DND-41 (cell line): Measurements from ENCODE around the gene BCL2L11.

ENCODE experiments used
- ATAC-seq: fragments of 200-7000 bp; cut with Tn5 transposase; 3 replicates; pipeline ENCODE4 v1.9.1; 2021; ENCODE audit warnings: low read depth; ENCODE audit not compliant: insufficient read depth
- DNase-seq: peaks from one replicate; pipeline ENCODE4 v3.0.0-alpha.2; 2020
- H2AFZ ChIP-seq: 2 replicates; pipeline ENCODE4 v1.6.0; 2012; ENCODE audit warnings: low read depth, low read length
- H3K27ac ChIP-seq: 2 replicates; pipeline ENCODE4 v1.5.1; 2012; ENCODE audit warnings: low read length, inconsistent platforms
- H3K27me3 ChIP-seq: fragments of 200-600 bp; sonication (generic); 2 replicates; pipeline ENCODE4 v1.6.0; 2012; ENCODE audit warnings: low read length, mild to moderate bottlenecking, inconsistent platforms; ENCODE audit not compliant: insufficient read depth, poor library complexity
- H3K36me3 ChIP-seq: 2 replicates; pipeline ENCODE4 v1.5.1; 2012; ENCODE audit warnings: low read length, inconsistent platforms; ENCODE audit not compliant: insufficient read depth
- H3K4me1 ChIP-seq: 2 replicates; pipeline ENCODE4 v1.5.1; 2012; ENCODE audit warnings: mild to moderate bottlenecking, low read length; ENCODE audit not compliant: insufficient read depth
- H3K4me2 ChIP-seq: 2 replicates; pipeline ENCODE4 v1.6.0; 2012; ENCODE audit warnings: mild to moderate bottlenecking, moderate library complexity, low read length, inconsistent platforms; ENCODE audit not compliant: insufficient read depth
- H3K4me3 ChIP-seq, 2 experiments: fragments of 200-600 bp in 1 of 2; shearing (Covaris generic) in 1 of 2; 2 replicates each; pipeline ENCODE4 v1.5.1; 2012 to 2016; ENCODE audit warnings: inconsistent platforms in 2 of 2, low read length in 2 of 2, mild to moderate bottlenecking in 2 of 2, low read depth in 1 of 2, moderate library complexity in 1 of 2
- H3K79me2 ChIP-seq: 2 replicates; pipeline ENCODE4 v1.6.0; 2012; ENCODE audit warnings: low read length, inconsistent platforms; ENCODE audit not compliant: insufficient read depth
- H3K9ac ChIP-seq: 2 replicates; pipeline ENCODE4 v1.6.0; 2012; ENCODE audit warnings: low read depth, mild to moderate bottlenecking, inconsistent platforms, low read length, moderate library complexity
- H3K9me3 ChIP-seq: 2 replicates; pipeline ENCODE4 v1.5.1; 2012; ENCODE audit warnings: low read length, moderate library complexity, mild to moderate bottlenecking, inconsistent platforms; ENCODE audit not compliant: insufficient read depth, severe bottlenecking
- H4K20me1 ChIP-seq: 2 replicates; pipeline ENCODE4 v1.6.0; 2012; ENCODE audit warnings: low read length; ENCODE audit not compliant: insufficient read depth
- EZH2 ChIP-seq: IDR thresholded peaks from 3 replicates; pipeline ENCODE4 v1.6.1; 2012; ENCODE audit warnings: borderline replicate concordance, low read depth, mild to moderate bottlenecking, moderate library complexity, low read length, inconsistent platforms; ENCODE audit not compliant: severe bottlenecking
- TF ChIP-seq, protein P1 (sequence below): IDR thresholded peaks from 2 replicates; pipeline ENCODE4 v1.5.1; 2012; ENCODE audit warnings: borderline replicate concordance, low read length, moderate library complexity, mild to moderate bottlenecking; ENCODE audit not compliant: poor library complexity, severe bottlenecking; ENCODE audit errors: extremely low read depth

BCL2L11 gene

DNA sequence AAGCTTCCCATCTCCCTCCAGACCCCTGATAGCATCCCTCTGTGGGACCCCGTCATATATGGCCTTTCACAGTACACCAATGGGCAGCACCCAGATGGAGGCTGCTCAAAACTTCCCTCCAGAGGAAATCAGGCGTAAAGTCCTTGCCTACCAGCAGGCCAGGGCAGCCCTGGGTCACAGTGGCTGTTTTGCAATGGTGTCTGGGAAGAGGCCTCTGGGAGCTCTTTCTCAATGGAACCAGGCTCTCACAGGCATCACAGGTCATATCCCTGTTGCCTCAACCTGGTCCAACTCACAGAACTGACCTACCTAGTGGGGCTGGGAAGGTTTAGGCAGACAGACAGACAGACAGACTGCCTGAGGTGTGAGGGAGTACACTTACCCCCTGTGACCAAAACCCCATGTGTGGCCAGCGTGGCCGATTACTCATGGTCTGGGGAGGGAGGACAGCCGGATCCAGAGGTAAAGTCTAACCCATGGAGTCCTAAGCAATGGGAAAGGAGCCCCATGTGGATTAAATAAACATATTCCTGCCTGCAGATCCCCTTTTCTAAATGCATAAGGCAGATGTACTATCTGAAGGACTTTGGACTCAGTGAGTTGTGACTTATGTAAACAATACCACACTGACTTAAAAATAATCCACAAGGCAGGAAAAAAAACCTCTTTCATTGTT, 58.2 kb downstream of the BCL2L11 start:
- Histone ChIP-seq H3K79me2 (no peaks in the 10 kb centered on the region), H3K27ac (no peak overlapping the region), H4K20me1 (no peaks in the 10 kb centered on the region), H3K4me1 (no peaks in the 10 kb centered on the region), H3K4me2 (no peak overlapping the region), H3K27me3 (no peaks in the 10 kb centered on the region), H3K9me3 (no peaks in the 10 kb centered on the region), H3K4me3 (no peak overlapping the region), H3K36me3 (no peaks in the 10 kb centered on the region), H3K9ac (no peak overlapping the region), H2AFZ (no peak overlapping the region)
- ATAC-seq (no peak), DNase-seq (no peak)
- TF ChIP-seq, protein P1, sequence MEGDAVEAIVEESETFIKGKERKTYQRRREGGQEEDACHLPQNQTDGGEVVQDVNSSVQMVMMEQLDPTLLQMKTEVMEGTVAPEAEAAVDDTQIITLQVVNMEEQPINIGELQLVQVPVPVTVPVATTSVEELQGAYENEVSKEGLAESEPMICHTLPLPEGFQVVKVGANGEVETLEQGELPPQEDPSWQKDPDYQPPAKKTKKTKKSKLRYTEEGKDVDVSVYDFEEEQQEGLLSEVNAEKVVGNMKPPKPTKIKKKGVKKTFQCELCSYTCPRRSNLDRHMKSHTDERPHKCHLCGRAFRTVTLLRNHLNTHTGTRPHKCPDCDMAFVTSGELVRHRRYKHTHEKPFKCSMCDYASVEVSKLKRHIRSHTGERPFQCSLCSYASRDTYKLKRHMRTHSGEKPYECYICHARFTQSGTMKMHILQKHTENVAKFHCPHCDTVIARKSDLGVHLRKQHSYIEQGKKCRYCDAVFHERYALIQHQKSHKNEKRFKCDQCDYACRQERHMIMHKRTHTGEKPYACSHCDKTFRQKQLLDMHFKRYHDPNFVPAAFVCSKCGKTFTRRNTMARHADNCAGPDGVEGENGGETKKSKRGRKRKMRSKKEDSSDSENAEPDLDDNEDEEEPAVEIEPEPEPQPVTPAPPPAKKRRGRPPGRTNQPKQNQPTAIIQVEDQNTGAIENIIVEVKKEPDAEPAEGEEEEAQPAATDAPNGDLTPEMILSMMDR = no peak
- no peak for TF ChIP-seq EZH2

DNA sequence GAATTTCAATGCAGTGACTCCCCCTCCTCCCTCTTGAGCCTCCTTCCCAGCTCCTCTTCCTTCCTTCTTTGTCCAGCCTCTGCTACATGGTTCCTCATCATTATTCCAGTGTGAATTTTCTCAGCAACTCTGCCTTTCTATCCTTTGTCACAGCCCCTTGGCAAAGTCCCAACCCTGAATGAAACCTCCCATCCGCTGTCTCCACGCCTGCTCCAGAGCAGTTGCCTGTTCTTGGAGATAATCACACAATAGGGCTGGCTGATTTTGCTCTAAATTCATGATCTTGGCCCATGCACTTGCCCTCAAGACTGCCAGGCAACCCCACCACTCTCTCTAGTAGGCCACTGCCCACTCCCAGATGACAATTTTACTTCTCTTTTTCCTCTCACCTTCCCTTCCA, 61.4 kb downstream of the BCL2L11 start:
- DNase-seq = no peak
- H4K20me1 ChIP-seq = no peaks in the 10 kb centered on the region

DNA sequence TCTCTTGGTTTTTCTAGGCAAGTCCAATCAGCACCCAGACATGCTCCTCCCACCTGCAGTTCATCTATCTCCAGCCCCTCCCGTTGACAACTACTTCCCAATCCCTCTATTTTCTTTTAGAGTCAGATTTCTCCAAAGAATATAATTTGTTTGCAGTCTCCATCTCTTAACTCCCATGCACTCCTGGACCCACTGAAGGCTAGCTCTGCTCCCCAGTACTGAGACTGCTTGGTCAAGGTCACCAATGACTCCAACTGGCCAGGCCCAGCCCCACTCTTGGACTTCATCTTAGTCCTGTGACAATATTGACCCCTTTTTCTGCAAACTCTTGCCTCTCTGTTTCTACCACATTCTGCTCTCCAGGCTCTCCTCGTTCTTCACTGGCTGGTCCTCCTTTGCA, 62.0 kb downstream of the BCL2L11 start:
- Histone ChIP-seq H4K20me1 (no peaks in the 10 kb centered on the region), H3K9ac (no peak overlapping the region), H3K36me3 (no peaks in the 10 kb centered on the region), H3K79me2 (no peaks in the 10 kb centered on the region), H3K9me3 (no peaks in the 10 kb centered on the region), H3K4me1 (no peaks in the 10 kb centered on the region), H3K27ac (no peak overlapping the region), H2AFZ (no peak overlapping the region), H3K27me3 (no peaks in the 10 kb centered on the region), H3K4me2 (no peak overlapping the region), H3K4me3 (no peak overlapping the region)
- ATAC-seq (no peak), DNase-seq (no peak)
- TF ChIP-seq, protein P1 = no peak
- TF ChIP-seq EZH2 = no peak

More for the DNA sequence above, 61.4 kb downstream of the BCL2L11 start:
- no peaks in the 10 kb centered on the region for H3K4me1 ChIP-seq
- no peak overlapping the region for H3K9ac ChIP-seq
- no peak overlapping the region for H3K4me3 ChIP-seq
- H3K79me2 ChIP-seq = no peaks in the 10 kb centered on the region
- no peak overlapping the region for H3K4me2 ChIP-seq
- ATAC-seq = no peak
- H3K9me3 ChIP-seq = no peaks in the 10 kb centered on the region
- no peaks in the 10 kb centered on the region for H3K27me3 ChIP-seq
- no peak overlapping the region for H2AFZ ChIP-seq
- TF ChIP-seq, protein P1 = no peak
- TF ChIP-seq EZH2 = no peak
- H3K36me3 ChIP-seq = no peaks in the 10 kb centered on the region
- no peak overlapping the region for H3K27ac ChIP-seq
